AG08395 (cell line): ENCODE results near the gene DRC7.
"Not testable (repeated sequence)": the region's sequence is repeated elsewhere in the genome, so short reads cannot be mapped to it uniquely, and the experiment has no call there.

ENCODE experiments used
- DNase-seq: peaks from one replicate; pipeline ENCODE4 v3.0.0; 2012; ENCODE audit warnings: mixed read lengths, low spot score

The DRC7 gene

GRCh38 chr16:57763285-57764005 lies 68.8 kb downstream of the DRC7 start:
- DNase-seq = no peak

- DNase-seq = no peak
Measured at GRCh38 chr16:57764006-57764340, 69.4 kb downstream of the DRC7 start.

GRCh38 chr16:57764341-57765159 lies 69.9 kb downstream of the DRC7 start:
- DNase-seq = peak; percentile 93

GRCh38 chr16:57765160-57765728 lies 70.6 kb downstream of the DRC7 start:
- DNase-seq = no peak

- no peak for DNase-seq
Measured at GRCh38 chr16:57766714-57767348, 72.2 kb downstream of the DRC7 start.

- DNase-seq = no peak
Measured at GRCh38 chr16:57769541-57770145, 75.0 kb downstream of the DRC7 start.

- no peak for DNase-seq
Measured at GRCh38 chr16:57770361-57770760, 75.8 kb downstream of the DRC7 start.

GRCh38 chr16:57771141-57771785 lies 76.7 kb downstream of the DRC7 start:
- no peak for DNase-seq

GRCh38 chr16:57773019-57773418 lies 78.4 kb downstream of the DRC7 start:
- no peak for DNase-seq

GRCh38 chr16:57773655-57774295 lies 79.2 kb downstream of the DRC7 start:
- DNase-seq = no peak

GRCh38 chr16:57774705-57775285 lies 80.2 kb downstream of the DRC7 start:
- no peak for DNase-seq

- DNase-seq = no peak
Measured at GRCh38 chr16:57775661-57776469, 81.3 kb downstream of the DRC7 start.

GRCh38 chr16:57778658-57779057 lies 84.1 kb downstream of the DRC7 start:
- DNase-seq = no peak

GRCh38 chr16:57779836-57780235 lies 85.2 kb downstream of the DRC7 start:
- not testable (repeated sequence) for DNase-seq

- DNase-seq = no peak
Measured at GRCh38 chr16:57781349-57781740, 86.7 kb downstream of the DRC7 start.
